DND-41 (cell line): Measurements from ENCODE around the gene NDUFS8.
A peak's percentile ranks its signal among the peaks of the same experiment; 100 is the strongest.

Source experiments
- ATAC-seq: fragments of 200-7000 bp; cut with Tn5 transposase; 3 replicates; pipeline ENCODE4 v1.9.1; 2021; ENCODE audit warnings: low read depth; ENCODE audit not compliant: insufficient read depth
- DNase-seq: peaks from one replicate; pipeline ENCODE4 v3.0.0-alpha.2; 2020
- H2AFZ ChIP-seq: 2 replicates; pipeline ENCODE4 v1.6.0; 2012; ENCODE audit warnings: low read depth, low read length
- H3K27ac ChIP-seq: 2 replicates; pipeline ENCODE4 v1.5.1; 2012; ENCODE audit warnings: low read length, inconsistent platforms
- H3K27me3 ChIP-seq: fragments of 200-600 bp; sonication (generic); 2 replicates; pipeline ENCODE4 v1.6.0; 2012; ENCODE audit warnings: low read length, mild to moderate bottlenecking, inconsistent platforms; ENCODE audit not compliant: insufficient read depth, poor library complexity
- H3K36me3 ChIP-seq: 2 replicates; pipeline ENCODE4 v1.5.1; 2012; ENCODE audit warnings: low read length, inconsistent platforms; ENCODE audit not compliant: insufficient read depth
- H3K4me1 ChIP-seq: 2 replicates; pipeline ENCODE4 v1.5.1; 2012; ENCODE audit warnings: mild to moderate bottlenecking, low read length; ENCODE audit not compliant: insufficient read depth
- H3K4me2 ChIP-seq: 2 replicates; pipeline ENCODE4 v1.6.0; 2012; ENCODE audit warnings: mild to moderate bottlenecking, moderate library complexity, low read length, inconsistent platforms; ENCODE audit not compliant: insufficient read depth
- H3K4me3 ChIP-seq, 2 experiments: fragments of 200-600 bp in 1 of 2; shearing (Covaris generic) in 1 of 2; 2 replicates each; pipeline ENCODE4 v1.5.1; 2012 to 2016; ENCODE audit warnings: inconsistent platforms in 2 of 2, low read length in 2 of 2, mild to moderate bottlenecking in 2 of 2, low read depth in 1 of 2, moderate library complexity in 1 of 2
- H3K79me2 ChIP-seq: 2 replicates; pipeline ENCODE4 v1.6.0; 2012; ENCODE audit warnings: low read length, inconsistent platforms; ENCODE audit not compliant: insufficient read depth
- H3K9ac ChIP-seq: 2 replicates; pipeline ENCODE4 v1.6.0; 2012; ENCODE audit warnings: low read depth, mild to moderate bottlenecking, inconsistent platforms, low read length, moderate library complexity
- H3K9me3 ChIP-seq: 2 replicates; pipeline ENCODE4 v1.5.1; 2012; ENCODE audit warnings: low read length, moderate library complexity, mild to moderate bottlenecking, inconsistent platforms; ENCODE audit not compliant: insufficient read depth, severe bottlenecking
- H4K20me1 ChIP-seq: 2 replicates; pipeline ENCODE4 v1.6.0; 2012; ENCODE audit warnings: low read length; ENCODE audit not compliant: insufficient read depth
- EZH2 ChIP-seq: IDR thresholded peaks from 3 replicates; pipeline ENCODE4 v1.6.1; 2012; ENCODE audit warnings: borderline replicate concordance, low read depth, mild to moderate bottlenecking, moderate library complexity, low read length, inconsistent platforms; ENCODE audit not compliant: severe bottlenecking
- TF ChIP-seq, protein P1 (sequence below): IDR thresholded peaks from 2 replicates; pipeline ENCODE4 v1.5.1; 2012; ENCODE audit warnings: borderline replicate concordance, low read length, moderate library complexity, mild to moderate bottlenecking; ENCODE audit not compliant: poor library complexity, severe bottlenecking; ENCODE audit errors: extremely low read depth

Gene NDUFS8

DNA sequence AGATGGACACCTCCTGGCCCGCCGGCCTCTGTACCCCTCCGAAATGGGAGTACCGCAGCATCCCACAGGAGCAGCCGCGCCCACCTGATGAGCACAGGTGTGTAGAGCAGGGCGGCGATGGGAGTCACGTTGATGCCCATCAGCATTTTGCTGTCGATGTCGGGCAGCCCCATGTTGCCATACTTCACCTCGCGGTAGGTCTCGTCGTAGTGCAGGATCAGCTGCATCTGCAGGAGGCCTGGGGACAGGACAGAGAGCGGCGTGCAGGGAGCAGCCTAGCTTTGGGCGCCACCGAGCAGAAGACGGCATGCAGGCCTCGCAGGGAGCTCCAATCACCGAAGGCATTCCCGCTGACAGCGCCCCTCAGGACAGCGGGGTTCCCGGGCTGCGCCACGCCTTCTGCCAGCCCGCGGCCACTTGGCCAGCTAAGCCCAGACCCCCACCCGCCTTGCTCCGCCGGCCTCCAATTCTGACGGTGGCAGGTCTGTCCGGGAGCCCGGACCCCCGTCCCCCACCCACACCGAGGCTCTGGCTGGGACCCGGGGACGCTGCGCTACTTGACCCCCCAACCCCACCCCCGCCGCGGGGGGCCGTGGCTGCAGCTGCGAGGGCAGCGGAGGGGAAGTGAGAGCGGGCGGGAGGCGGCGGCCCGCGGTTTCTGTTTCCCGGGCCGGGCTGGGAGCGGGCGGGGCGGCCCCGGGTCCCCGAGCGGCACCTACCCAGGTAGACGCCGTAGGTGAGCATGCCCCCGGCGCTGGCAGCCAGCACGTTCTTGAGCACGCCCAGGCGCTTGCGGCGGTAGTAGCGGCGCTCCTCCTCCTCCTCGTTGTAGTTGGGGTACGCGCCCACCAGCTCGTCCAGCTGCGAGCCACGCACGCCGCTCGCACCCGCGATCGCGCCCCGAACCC, 27.3 kb upstream of the NDUFS8 start:
- Histone ChIP-seq H3K4me2 (no peak overlapping the region), H3K36me3 (no peaks in the 10 kb centered on the region), H3K27me3 (peaks cover 17% of the 10 kb centered on the region), H4K20me1 (peaks cover 5% of the 10 kb centered on the region; the same call in 1 of the 2 replicates), H3K4me3 (no peak overlapping the region), H3K9ac (no peak overlapping the region), H3K27ac (no peak overlapping the region), H3K4me1 (peaks cover 14% of the 10 kb centered on the region), H2AFZ (no peak overlapping the region), H3K9me3 (no peaks in the 10 kb centered on the region), H3K79me2 (no peaks in the 10 kb centered on the region)
- ATAC-seq = peak; percentile 23; the same call in 1 of the 3 replicates
- no peak for TF ChIP-seq EZH2
- DNase-seq = no peak

DNA sequence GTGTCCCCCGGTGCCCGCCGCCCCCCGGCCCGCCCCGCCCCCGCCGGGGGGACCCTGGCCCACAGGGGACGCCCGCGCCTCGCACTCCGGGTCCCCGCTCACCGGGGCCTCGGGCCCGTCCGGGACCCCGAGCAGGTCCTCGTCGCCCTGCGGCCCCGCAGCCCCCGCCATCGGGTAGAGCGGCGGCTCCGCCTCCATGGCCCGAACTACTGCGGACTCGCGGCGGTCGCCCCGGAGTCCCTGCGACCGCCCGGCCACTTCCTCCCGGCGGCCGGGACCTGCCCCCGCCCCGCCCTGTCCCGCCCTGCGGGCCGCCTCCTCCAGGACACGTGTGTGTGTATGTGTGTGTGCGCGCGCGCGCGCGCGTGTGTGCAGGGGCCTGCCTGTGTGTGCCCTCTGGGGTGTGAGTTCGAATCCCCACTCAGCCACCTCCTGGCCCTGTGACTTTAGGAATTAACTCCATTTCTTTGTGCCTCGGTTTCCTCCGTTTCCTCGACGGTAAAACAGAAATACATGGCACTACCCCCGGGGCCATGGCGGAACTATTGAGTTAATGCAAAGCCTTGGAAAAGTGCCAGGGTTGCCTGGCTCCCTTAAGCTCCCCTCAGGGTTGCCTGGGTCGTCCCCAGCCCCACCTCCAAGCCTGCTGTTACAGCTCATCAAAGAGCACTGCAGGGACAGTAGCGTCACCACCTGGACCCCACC, 26.5 kb upstream of the NDUFS8 start, which contains the start of gene UNC93B1:
Gene UNC93B1, minus strand, starts transcription at position 252 of the 705 bp plus-strand sequence. Its CDS starts 54 bp downstream, at position 198.
- ATAC-seq (peak; percentile 77), DNase-seq (peak; percentile 55)
- Histone ChIP-seq H4K20me1 (peaks cover 5% of the 10 kb centered on the region; the same call in 1 of the 2 replicates), H3K36me3 (no peaks in the 10 kb centered on the region), H3K9me3 (no peaks in the 10 kb centered on the region), H3K4me3 (peak within 1 kb of the TSS in 1 of 2 experiments; percentile 40; a peak in 2 of 4 replicates), H2AFZ (no peak within 1 kb of the TSS; the same call in 1 of the 2 replicates), H3K4me2 (peak within 1 kb of the TSS; percentile 53), H3K4me1 (peaks cover 14% of the 10 kb centered on the region), H3K27ac (no peak within 1 kb of the TSS), H3K79me2 (no peaks in the 10 kb centered on the region), H3K9ac (peak within 1 kb of the TSS; percentile 13; the same call in 1 of the 2 replicates), H3K27me3 (peaks cover 17% of the 10 kb centered on the region)
- TF ChIP-seq, protein P1, sequence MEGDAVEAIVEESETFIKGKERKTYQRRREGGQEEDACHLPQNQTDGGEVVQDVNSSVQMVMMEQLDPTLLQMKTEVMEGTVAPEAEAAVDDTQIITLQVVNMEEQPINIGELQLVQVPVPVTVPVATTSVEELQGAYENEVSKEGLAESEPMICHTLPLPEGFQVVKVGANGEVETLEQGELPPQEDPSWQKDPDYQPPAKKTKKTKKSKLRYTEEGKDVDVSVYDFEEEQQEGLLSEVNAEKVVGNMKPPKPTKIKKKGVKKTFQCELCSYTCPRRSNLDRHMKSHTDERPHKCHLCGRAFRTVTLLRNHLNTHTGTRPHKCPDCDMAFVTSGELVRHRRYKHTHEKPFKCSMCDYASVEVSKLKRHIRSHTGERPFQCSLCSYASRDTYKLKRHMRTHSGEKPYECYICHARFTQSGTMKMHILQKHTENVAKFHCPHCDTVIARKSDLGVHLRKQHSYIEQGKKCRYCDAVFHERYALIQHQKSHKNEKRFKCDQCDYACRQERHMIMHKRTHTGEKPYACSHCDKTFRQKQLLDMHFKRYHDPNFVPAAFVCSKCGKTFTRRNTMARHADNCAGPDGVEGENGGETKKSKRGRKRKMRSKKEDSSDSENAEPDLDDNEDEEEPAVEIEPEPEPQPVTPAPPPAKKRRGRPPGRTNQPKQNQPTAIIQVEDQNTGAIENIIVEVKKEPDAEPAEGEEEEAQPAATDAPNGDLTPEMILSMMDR = no peak
- TF ChIP-seq EZH2 = no peak

DNA sequence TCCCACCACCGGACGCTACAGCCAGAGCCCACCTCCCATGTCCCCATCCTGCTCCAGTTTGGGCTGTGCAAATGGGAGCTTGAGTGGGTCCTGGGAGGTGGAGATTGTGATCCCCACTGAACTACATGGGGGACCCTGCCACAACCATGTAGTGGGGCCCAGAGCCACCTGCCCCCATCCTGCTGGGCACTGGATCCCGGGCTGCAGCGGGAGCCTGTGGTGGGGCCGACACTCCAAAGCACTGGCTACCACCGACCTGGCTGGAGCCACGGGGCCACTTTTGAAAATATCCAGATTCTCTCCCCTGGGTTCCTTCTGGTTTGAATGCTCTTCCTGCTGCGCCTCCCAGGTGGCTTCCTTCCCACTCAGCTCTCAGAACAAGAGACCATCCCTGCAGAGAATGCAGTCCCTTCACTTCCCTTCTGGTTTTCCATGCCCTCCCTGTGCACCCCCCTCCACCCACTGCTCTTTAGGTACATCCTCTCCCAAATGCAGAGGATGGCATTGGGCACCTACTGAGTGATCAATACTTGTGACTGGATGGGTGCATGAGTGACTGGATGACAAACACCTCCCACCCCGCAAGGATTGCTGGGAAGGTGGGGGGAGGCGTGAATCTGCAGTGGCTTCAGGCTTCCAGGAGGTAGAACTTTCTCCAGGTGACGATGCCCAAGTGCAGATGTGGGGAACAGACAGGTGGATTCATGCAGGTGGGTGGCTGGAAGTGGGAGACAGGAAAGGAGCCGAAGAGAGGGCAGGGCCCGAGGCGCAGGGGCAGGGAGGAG, 25.7 kb upstream of the NDUFS8 start:
- H3K36me3 ChIP-seq = no peaks in the 10 kb centered on the region
- H4K20me1 ChIP-seq = peaks cover 5% of the 10 kb centered on the region; the same call in 1 of the 2 replicates
- H3K4me1 ChIP-seq = peaks cover 14% of the 10 kb centered on the region
- H3K79me2 ChIP-seq = no peaks in the 10 kb centered on the region
- H3K9ac ChIP-seq = peak overlapping the region; percentile 13; the same call in 1 of the 2 replicates
- no peak for TF ChIP-seq EZH2
- TF ChIP-seq, protein P1 = no peak
- no peaks in the 10 kb centered on the region for H3K9me3 ChIP-seq
- peaks cover 17% of the 10 kb centered on the region for H3K27me3 ChIP-seq
- H3K4me2 ChIP-seq = peak overlapping the region; percentile 53
- ATAC-seq (no peak), DNase-seq (no peak)
- H3K4me3 ChIP-seq = peak overlapping the region in 1 of 2 experiments; percentile 40; a peak in 2 of 4 replicates
- no peak overlapping the region; the same call in 1 of the 2 replicates for H2AFZ ChIP-seq
- H3K27ac ChIP-seq = no peak overlapping the region
